GM12801 (cell line): Measurements from ENCODE around the gene MTSS2.

Source experiments
- TF ChIP-seq, protein P1 (sequence below): IDR thresholded peaks from one replicate; pipeline ENCODE4 v1.5.1; 2011; ENCODE audit warnings: control low read depth; ENCODE audit not compliant: insufficient read length; ENCODE audit errors: extremely low read depth

MTSS2 gene

DNA sequence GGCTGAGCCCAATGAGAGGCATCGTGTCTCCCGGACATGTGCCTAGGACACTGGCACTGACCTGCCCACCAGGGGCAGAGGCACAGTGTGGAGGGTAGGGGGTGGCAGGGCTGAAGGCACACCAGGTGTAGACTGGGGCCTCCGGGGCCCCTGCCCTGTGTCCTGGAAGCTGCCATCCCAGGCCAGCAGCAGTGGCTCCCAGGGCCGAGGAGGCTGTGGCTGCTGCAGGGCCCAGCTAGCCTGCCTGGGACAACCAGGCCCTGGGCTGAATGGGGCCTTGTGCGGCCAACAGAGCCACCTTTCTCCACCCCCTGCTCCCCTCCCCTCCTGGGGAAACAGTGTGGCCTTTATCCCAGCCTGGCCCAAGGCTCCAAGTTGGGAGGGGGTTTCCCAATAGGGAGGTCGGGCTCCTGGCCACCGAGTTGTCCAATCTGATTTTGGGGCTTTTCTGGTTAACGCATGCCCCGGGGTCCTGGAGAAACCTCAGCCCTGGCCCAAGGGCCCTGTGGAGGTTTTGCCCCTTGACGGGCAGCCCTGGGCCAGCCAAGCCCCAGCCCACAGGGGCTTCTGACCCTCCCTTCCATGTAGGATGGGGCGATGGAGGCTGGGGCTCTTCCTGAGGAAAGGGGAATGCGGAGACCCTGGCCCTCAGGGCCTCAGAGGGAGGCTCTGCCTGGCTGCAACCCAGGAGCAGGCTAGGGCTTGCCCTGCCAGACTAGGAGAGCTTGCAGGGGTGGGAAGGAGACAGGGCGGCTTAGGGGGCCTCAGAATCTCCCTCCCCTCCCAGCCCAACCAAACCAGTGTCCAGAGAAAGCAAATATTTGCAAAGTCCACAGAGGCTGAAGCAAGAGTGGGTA is 4.2 kb downstream of the MTSS2 start:
- TF ChIP-seq, protein P1, sequence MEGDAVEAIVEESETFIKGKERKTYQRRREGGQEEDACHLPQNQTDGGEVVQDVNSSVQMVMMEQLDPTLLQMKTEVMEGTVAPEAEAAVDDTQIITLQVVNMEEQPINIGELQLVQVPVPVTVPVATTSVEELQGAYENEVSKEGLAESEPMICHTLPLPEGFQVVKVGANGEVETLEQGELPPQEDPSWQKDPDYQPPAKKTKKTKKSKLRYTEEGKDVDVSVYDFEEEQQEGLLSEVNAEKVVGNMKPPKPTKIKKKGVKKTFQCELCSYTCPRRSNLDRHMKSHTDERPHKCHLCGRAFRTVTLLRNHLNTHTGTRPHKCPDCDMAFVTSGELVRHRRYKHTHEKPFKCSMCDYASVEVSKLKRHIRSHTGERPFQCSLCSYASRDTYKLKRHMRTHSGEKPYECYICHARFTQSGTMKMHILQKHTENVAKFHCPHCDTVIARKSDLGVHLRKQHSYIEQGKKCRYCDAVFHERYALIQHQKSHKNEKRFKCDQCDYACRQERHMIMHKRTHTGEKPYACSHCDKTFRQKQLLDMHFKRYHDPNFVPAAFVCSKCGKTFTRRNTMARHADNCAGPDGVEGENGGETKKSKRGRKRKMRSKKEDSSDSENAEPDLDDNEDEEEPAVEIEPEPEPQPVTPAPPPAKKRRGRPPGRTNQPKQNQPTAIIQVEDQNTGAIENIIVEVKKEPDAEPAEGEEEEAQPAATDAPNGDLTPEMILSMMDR: no peak

GRCh38 chr16:70680495-70681381 is 5.1 kb downstream of the MTSS2 start:
- TF ChIP-seq, protein P1: no peak

DNA sequence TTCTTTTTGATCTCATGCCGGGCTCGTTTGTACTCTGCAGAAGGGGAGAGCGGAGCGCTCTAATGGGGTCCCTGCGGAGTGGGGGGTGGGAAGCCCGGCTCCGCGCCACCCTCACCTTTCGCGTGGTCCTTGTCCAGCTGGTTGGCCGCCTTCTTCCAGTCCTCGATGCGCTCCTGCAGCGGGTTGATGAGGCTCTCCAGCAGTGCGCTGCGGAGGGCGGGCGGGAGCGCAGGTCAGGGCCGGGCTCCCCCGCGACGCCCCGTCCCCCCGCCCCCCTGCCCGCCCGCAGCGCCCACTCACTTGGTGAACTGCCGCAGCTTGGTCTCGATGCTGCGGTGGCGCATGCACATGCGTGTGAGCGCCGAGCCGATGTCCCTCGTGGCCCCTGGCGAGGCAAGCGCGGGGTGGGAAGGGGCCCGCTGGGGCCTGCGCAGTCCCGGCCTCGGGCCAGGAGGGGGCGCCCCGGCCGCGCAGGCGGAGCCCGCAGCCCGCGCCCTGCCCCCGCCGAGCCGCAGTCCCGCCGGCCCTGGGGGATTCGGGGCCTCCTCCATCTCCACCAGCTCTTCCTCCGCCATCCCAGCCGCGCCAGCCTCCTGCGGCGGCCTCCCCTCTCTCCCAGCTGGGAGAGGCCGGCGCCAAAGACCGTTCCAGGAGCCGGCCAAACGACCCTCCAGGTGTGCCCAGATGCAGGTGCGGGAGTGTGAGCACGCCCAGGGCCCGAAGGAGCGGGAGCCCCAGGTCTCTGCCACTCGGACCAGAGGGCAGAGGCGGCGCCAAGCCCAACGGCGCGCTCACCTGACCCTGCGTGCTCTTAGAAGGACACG is 6.0 kb downstream of the MTSS2 start:
- TF ChIP-seq, protein P1: no peak

DNA sequence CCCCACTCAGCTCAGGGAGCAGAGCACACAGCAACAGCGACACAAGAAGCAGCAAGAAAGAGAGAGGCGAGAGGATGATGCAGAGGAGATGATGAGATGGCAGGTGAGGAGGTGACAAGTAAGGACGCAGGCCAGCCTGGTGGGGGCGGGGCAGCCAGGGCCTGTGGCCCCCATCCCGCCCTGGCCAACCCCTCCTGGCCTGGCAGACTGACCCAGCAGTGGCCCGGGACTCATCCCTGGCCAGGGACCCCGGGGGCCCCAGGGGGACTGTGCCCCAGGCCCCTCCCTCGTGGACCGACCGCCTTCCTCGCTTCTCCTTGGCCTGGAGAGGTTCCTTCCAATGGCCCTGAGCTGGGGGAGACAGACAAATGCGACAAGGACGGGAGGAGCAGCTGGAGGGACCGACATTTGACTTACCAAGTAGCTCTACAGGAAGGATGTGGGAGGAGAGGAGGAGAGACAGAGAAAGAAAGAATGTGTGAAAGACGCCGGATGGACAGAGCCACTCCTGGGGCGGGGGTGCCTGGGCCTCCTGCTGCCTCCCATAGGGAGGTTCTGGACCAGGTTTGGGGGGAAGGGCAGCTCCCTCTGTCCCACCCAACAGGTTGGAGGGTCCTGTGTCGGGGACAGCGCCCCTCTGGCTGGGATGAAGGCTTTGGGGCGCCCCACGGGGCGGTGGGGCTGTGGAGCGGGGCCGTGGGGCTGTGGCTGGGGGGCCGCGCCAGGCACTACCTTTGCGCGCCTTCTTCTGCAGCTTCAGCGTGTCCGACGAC is 6.8 kb downstream of the MTSS2 start:
- TF ChIP-seq, protein P1: no peak

- TF ChIP-seq, protein P1: no peak
Observed at GRCh38 chr16:70678121-70678897, 7.5 kb downstream of the MTSS2 start.

DNA sequence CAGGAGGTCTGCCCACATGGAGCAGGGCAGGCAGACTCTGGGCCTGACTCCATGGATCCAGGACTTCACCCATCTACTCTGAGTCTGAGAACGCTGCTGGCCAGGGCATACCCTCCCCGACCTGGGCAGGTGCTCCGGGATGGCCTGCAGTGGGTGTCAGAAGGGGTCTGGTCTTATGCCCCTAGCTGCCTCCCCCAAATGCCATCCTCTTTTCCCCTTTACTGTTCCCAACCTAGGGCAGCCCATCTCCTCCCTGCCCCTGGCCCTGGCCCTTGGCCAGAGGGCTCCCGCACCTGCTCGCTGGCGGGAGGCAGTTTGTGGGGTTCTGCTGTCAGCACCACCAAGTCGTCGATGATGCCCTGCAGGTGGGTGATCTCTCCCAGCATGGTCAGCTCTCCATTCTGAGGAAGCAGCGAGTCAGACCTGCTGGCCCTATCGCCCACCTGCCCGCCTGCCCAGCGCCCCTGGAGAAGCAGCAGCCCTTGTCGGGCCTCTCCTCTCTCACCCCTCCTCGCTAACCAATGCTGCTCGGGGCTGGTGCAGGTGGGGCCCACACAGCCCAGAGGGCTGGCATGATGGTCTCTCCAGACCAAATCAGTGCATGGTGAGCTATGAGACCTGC is 8.2 kb downstream of the MTSS2 start:
- TF ChIP-seq, protein P1: no peak
